GM21528 (cell line): ENCODE results near the gene TMPRSS11B.
"Not testable (repeated sequence)": the region's sequence is repeated elsewhere in the genome, so short reads cannot be mapped to it uniquely, and the experiment has no call there.

Experiments
- ATAC-seq: cut with Tn5 transposase; IDR thresholded peaks from one replicate; pipeline ENCODE4 v1.9.1; 2021; ENCODE audit warnings: mild to moderate bottlenecking, moderate library complexity; ENCODE audit not compliant: unreplicated experiment, low FRiP score

The TMPRSS11B gene

DNA sequence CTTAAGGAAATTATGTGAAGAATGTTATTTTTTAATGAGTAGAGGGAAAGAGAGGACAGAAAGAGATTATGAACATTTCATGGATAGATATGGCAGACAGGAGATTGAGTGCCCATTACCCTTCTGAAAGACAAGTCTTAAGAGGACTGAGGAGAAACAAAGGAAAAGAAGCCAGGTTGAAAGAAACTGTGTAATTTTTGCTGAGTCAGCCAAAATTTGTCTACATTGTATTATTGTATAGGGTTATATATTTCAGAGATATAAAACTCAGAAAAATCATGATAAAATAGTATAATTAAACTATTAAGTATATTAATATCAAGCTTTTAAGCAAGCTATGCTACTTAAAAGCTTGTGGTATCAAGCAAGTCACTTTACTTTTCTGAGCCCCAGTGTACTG, 4.9 kb downstream of the TMPRSS11B start:
- no peak for ATAC-seq

DNA sequence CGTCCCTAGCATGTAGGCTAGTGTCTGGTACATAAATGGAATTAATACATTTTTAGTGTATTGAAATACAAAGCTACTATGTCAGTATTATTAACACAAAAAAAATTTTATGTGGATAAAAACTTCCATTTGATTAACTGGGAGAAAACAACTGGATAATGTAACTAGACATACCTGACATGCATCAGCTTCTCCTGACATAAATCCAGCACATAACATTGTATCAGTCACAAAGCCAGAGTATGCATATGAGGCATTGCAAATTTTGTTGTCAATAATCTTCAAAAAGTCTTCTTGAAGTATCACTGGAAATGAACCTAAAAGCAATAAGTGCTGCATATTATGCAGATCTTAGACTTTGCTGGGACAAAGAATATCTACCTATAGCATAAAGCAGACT, 16.9 kb downstream of the TMPRSS11B start:
- no peak for ATAC-seq

DNA sequence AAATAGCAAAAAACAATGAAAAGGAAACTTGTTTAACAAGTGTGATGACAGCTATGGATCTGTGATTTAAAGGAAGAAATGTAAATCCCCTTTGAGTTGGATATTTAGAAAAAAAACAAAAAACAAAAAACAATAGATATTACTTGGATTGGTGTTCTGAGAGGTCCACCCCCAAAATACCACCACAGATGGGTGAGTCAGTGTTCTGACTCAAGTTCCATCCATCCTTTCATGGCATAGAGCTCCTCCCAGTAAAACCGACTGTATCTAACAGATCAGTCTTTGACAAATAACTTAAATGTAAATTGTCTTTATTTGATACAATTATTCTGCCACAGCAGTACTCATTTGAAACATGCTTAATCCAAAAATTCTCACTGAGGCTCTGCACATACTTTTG, 27.4 kb downstream of the TMPRSS11B start:
- no peak for ATAC-seq

DNA sequence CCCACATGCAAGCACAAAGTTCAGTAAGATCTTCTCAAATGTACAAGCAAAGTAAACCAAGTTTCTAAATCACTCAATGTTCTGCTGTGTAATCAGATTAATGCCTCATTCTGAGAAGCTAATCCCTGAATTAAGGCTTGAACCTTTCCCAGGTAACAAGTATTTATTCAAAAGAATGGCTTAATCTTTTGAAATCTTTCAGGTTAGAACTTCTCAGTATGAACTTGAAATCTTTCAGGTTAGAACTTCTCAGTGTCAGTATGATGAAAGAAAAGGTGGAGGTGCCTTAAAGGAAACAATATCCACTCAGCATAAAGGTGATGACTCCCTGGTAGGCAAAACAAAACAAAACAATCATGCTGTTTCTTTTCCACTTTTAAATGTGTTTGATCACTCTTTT, 29.0 kb downstream of the TMPRSS11B start:
- no peak for ATAC-seq

DNA sequence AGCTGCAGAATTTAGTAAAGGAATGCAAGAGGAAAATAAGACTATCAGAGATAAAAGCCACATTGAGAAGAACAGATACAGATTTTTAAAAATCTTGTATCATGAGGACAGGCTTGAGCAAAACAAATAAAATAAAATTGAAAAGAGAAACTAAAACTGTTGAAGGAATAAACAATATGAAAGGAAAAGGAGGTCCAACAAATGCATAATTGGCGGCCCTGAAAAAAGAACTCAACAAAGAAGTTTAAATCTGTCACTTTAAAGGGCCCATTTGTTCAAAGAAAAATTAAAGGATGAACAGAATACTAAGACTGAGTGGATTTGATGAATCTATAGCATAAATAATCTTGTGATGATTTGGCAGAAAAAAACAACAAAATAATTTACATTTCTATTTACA, 36.5 kb downstream of the TMPRSS11B start:
- no peak for ATAC-seq

DNA sequence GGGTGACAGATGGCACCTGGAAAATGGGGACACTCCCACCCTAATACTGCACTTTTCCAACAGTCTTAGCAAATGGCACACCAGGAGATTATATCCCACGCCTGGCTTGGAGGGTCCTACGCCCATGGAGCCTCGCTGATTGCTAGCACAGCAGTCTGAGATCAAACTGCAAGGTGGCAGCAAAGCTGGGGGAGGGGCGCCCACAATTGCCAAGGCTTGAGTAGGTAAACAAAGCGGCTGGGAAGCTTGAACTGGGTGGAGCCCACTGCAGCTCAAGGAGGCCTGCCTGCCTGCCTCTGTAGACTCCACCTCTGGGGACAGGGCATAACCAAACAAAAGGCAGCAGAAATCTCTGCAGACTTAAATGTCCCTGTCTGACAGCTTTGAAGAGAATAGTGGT, 51.2 kb downstream of the TMPRSS11B start:
- ATAC-seq = not testable (repeated sequence)

DNA sequence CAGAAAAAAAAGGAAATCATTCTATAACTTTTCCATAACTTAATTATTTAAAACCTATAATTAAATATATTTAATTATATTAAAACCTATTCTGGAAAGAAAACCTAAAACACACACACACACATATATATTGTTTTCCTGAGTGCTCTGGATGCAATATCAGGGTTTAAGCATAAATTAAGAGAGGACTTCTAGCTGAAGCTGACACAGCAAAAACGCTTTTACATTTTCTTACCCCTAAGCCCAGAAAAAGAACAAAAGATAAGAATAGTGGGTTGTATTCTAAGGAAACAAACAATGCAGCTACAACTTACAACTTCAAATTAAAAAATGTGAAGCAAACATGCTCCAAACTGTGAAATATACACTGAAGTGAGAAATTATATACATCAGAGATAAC, 52.3 kb downstream of the TMPRSS11B start:
- ATAC-seq = no peak

DNA sequence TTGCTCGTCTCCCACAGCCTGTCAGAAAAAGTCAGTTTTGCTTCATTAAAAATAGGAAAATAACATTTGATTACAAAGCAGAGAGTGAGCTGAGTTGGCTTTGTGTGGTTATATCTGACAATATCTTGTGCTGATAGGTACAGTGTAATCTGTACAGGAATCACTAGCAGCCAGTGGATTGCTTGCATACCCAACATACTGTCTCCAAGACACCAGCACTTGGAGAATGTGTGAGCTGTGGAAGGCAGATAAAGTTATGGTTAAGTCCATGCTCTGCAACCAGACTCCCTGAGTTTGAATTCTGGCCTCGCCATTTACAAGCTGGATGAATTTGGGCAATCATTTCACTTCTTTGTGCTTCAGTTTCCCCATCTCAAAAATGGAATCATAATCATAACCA, 58.3 kb downstream of the TMPRSS11B start:
- no peak for ATAC-seq

DNA sequence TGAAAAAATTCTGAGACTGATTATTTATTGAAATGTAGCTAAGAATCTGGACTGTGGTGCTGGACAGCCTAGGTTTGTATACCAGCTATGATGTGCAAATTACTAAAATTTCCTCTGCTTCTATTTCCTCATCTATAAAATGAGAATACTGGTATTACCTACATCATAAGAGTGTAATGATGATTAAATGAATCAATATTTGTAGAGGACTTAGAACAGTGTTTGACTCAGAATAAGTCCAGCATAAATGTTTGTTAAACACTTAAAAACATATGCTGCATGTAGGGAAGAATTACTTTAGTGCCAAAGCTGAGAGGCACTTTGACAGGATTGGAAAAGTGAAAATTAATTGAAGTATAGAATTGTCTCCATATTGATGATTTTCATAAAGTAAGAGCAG, 60.6 kb downstream of the TMPRSS11B start:
- no peak for ATAC-seq

DNA sequence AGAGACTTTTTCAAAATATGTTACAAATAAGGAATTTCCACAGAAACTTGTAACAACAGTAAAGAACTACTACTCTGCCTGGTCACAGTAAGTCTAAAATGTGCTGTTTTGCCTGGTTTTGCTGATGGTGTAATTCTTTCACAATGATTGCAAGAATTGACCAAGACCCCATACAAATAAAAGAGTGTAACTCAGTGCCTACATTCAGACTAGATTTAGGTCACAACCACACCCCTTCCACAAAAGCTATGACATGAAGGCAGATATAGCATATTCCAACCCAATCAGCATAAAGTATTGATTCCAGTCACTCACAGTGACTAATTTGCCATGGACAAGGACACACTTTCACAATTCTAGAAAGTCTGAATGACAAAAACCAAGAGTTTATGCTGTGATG, 62.1 kb downstream of the TMPRSS11B start:
- no peak for ATAC-seq

DNA sequence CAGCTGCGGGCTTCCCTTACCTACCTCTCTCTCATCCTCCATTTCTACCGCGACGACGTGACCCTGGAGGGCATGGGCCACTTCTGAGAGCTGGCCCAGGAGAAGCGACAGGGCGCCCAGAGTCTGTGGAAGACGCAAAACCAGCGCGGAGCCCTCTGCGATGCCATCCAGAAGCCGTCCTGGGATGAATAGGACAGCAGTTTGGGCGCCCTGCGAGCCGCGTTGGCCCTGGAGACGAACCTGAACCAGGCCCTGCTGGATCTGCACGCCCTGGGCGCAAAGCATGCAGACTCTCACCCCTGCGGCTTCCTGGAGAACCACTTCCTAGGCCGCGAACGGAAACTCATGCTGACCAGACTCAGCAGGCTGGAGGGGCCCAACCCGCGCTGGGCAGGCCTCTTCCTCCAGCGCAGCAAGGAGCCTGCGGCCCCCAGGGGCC, 63.1 kb downstream of the TMPRSS11B start:
- no peak for ATAC-seq

DNA sequence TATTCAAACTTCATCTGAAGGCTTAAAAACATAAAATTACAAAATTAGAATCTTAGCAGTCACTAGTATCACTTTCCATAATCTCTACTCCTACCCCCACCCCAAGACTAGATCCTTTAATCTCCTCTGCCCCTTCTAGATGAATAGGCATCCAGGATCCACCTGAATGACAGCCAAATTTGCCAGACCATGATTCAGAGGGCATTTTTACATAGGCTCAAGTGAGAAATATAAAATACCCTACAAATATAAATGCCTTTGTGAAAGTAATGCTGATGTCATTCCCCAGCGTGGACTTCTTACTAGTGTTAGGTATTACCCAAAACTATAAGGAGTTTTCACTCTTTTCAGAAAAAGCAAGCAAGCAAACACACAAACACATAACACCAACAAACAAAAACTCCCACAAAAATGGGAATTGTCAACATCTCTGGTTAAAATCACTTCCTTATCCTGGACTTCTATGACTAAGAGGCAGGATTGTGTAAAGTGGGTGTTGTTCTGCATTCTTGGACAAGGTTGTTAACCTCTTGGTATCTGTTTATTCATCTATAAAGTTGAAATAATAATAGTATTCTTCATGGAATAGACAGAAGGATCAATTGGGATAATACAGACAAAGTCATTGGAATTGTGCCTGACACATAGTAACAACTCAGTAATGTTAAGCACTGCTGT, 64.5 kb downstream of the TMPRSS11B start:
- ATAC-seq = no peak

DNA sequence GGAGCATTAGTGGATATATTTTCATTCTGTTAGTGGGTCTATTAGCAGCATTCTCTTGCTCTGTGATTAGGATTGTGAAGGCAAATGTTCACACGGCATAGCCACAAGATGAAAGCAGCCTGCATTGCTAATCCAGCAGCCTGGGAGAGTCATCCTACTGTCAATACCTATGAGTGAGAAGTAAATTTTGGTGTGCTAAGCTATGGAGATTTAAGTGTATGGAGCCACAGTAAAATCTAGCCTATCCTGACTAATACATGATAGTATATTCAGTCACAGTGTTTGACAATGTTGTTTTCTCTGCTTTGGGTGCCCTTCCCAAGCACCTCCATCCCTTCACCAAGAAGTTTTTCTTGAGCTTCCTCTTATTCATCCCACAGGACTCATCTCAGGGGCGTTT, 68.6 kb downstream of the TMPRSS11B start:
- ATAC-seq = no peak
